HG03045 (cell line): ENCODE data around the gene SURF1.
"Not testable (repeated sequence)": the region's sequence is repeated elsewhere in the genome, so short reads cannot be mapped to it uniquely, and the experiment has no call there.

ENCODE experiments used
- ATAC-seq: cut with Tn5 transposase; IDR thresholded peaks from one replicate; pipeline ENCODE4 v1.9.1; 2021; ENCODE audit warnings: mild to moderate bottlenecking, moderate library complexity; ENCODE audit not compliant: unreplicated experiment

SURF1 gene

DNA sequence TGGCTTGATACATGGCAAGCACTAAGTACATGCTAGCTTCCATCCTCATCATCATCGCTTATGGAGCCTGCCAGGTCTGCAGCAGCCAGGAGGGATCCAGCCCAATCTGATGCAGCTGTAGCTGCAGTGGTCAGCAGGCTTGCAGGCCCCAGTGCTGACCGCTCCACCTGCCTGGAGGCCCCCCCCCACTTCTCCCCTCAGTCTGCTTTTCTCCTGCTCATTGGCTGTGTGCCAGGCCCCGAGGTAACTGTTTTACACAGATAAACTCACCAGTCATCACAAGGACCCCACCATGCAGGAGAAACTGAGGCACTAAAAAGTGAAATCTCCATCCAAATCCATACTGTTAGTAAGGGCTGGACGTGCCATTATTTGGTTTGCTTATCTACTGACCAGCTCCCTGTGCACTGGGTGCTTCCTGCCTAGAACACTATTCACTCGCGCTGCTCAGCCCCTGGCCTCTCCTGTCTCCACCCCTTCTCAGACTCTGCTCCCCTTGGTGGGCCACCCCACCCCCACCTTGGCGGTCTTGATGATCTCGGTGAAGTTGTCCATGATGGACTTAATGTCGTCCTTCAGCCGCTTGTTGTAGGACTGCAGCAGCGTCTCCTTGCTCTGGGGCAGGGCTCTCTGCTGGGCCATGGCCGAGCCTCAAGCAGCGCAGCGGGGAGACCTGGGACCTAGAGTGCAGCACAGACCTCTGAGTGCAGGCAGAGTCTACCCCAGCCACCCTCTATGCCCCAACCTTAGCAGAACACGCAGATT lies 10.1 kb downstream of the SURF1 start:
- no peak for ATAC-seq

DNA sequence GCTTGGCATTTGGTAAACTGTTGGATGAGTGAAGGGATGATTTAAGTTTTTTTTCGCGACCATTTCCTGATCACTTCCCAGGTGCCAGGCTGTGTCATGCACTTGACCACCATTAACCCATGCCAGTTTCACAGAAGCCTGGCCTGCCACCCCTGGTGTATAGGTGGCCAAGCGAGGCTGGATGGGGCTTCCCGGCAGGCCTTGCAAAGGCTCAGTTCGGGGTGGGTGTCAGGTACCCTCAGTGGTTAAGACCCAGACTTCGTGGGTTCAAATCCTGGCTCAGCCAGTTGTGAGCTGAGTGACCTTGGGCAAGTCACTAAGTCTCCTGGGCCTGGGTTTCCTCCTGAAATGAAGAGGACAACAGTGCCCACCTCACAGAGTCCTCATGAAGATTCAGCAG lies 10.7 kb downstream of the SURF1 start:
- no peak for ATAC-seq

DNA sequence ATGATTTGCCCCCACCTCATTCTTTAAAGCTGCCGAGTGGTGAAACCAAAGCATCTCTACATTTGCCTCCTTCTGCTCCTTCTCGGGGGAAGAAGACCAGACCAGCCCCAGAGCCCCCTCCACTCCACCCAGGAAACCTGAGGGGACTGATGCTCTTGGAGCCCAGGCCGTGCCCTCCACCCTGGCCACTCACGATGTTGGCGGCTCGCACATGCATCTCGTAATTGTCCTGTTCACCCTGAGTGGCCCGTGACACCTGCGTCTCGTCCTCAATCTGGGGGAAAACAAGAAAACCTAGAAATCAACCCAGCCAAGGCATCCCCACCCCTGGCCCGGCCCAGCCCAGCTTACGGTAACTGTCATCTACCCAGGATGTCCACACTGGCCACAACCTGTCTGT lies 11.3 kb downstream of the SURF1 start:
- ATAC-seq: no peak

DNA sequence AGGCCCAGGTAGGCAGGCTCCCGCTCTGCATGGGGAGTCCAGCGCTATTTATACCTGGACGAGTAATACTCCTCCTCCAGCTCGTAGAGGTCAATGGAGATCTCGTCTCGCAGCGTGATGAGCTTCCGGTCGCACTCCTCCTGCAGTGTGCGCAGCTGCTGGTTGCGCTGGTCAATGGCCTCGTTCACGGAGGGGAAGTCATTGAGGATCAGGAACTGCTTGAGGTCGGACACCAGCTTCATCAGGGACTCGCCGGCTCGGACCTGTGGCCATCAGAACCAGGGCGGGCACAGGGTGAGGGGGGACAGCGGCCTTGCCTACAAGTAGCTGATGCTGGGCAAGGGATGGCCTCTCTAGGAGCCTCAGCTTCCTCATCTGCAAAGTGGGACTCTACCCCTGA lies 12.2 kb downstream of the SURF1 start:
- ATAC-seq: no peak

DNA sequence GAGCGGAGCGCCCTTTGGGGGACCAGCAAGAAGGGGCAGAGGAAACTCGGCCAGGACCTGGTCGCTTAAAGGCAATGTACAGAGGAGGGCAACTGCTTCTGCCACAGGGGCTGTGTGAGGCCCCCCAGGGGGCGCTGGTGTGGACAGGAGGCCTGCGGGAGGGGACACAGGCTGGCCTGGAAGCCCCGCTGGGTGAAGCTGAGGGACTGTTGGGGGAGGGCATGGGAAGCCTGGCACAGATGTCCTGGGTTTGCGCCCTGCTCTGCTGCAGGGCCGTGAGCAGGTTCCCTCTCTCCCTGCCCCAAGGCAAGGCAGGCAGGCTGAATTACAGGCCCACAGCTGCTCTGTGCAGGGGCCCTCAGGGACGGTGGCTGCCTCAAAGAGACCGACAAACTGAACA lies 13.7 kb downstream of the SURF1 start:
- ATAC-seq: no peak

DNA sequence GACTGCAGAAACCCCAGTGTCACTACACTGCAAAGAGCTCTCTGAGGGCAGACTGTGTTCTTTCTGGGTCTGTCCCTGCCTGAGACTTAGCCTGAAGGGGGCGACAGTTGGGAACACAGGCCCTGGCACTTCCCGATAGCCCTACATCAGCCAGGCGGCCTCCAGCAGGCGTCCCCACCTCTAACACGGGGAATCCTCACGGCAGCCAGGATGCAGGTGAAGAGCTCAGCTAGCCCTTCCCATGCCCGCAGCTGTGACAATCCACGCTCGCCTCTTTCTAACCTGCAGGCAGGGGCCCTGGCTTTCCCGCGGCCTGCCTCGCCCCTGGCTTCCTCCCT lies 14.2 kb downstream of the SURF1 start:
- ATAC-seq: no peak

DNA sequence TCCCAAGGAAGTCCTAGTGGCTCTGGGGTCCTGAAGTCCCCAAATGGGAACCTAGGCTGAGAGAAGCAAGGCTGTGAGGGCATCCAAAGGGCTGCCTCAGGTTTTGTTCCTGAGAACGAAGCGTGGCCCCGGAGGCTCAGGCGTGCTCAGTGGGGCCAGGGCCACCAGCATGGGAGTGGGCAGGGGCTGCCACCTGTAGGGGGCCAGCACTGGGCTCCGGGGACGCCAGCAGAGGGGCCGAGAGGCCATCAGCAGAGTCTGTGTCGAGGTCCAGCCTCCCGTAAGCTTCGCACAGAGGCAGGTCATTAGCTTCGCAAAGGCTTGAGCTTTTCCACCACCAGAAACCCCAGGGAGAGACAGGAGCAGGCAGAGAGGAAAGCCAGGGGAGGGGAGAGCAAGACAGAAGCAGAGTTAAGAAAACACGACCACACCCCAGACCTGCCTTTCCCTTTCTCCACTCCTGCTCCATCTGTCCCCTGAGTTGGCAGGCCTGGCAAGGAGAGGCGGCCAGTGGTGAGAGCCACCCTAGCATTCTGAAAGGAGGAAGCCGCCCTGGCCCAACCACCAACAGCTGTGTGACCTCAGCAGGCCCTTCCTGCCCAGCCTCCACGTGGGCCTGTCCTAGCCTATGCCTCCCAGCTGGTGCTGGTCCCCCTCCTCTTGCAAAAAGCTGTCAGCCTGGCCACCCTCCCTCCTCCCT lies 14.8 kb downstream of the SURF1 start:
- no peak for ATAC-seq

DNA sequence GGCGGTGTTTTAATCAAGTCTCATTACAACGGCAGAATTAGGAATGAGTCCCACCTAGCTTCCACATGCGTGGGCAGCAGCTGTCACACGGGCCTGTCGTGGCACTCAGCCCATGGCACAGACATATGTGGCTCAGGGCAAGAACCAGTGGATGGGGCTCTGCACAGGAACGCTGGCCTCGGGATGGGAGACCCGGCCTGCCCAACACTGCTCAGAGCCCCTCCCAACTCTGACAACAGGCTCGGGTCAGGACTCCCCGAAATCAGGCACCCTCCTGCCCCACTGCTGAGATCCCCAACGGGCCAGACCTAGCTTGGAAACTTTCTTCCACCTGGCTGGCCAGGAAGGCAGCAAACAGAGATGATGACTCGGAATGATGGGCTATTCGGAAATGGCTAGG lies 15.4 kb downstream of the SURF1 start:
- no peak for ATAC-seq

DNA sequence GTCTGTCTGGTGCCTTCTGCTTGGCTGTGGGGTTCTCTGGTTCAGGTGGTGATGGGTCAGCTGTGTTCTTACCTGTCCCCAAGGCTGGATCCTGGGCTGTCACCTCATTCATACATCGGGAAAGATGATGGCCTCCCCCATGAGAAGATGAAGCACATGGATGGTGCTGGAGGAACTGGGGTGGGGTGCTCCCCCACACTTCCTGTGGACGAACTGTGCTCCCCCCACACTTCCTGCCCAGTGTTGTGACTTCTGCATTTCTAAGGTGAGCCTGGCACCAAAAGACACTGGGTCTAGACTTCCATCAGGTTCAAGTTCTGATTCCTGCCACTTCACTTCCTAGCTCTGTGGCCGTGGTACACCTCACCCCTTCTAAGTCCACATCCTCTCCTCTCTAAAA lies 16.0 kb downstream of the SURF1 start:
- no peak for ATAC-seq

DNA sequence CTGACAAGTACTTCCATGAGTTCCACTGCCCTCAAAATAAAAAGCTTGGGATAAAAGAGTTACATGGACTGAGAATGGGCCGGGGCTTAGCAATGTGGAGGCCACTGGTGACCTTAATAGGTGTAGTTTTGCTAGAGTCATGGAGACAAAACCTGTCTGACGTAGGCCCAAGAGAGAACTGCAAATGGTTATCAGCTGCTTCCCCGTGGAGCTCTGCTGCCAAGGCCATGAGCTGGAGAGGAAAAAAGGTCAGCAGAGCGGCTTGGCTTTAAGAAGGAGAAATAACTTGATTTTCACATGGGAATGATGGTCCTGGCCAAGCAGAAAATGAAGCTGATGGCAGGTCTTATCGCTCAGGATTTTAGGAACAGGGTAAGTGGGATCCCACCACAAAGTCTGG lies 16.6 kb downstream of the SURF1 start:
- no peak for ATAC-seq

DNA sequence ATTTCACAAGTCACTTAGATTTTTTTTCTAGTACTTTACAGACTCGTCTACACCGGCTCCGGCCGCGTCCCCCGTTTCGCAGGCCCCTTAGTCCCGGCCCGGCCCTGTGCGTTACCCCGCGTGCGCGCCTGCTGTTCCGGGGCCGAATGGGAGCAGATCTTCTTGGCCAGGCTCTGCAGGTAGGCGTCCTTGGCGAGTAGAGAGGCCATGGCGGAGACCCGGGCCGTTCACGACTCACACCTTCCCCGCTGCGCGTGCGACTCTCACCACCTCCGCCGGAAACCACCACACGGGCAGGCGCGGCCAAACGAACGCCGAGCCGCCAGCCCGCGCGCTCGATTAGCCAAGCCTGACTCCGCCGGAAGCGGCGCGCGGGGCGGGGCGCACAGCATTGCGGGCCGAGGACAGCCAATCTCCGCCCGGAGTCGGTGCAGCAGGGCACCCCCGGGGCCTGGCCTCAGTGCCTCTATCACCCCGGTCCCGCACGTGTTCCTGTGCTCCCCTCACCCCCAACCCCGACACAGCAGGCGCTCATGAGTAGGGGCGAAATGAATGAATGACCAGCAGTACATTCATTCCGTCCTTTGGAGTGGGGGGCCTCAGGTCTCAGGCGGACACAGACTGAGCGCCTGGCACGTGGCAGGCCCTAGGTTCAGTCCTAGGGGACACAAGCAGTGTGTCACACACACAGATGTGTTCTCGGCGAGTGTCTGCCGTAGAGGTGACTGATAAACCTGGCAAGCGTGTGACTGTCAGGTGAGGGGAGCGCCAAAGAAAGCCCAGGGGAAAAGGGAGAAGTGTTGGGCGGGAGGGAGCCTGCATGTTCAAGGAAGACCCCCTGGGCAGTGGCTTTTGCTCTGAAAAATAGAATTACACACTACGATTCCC lies 20.1 kb downstream of the SURF1 start, which contains the start of gene SURF6:
TSS of gene SURF6 (minus strand) at position 265 of the 888 bp plus-strand sequence. CDS start at position 209, 56 bp downstream.
- ATAC-seq: peak; percentile 84

DNA sequence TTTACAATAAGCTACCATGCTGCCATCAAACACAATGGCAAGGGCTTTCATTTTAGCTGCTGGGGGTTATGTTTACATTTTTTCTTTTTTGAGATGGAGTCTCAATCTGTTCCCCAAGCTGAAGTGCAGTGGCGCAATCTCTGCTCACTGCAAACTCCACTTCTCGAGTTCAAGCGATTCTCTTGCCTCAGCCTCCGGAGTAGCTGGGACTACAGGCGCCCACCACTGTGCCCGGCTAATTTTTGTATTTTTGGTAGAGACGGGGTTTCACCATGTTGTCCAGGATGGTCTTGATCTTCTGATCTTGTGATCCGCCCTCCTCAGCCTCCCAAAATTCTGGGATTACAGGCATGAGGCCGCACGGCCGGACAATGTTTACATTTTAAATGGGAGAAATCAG lies 21.4 kb downstream of the SURF1 start:
- not testable (repeated sequence) for ATAC-seq

DNA sequence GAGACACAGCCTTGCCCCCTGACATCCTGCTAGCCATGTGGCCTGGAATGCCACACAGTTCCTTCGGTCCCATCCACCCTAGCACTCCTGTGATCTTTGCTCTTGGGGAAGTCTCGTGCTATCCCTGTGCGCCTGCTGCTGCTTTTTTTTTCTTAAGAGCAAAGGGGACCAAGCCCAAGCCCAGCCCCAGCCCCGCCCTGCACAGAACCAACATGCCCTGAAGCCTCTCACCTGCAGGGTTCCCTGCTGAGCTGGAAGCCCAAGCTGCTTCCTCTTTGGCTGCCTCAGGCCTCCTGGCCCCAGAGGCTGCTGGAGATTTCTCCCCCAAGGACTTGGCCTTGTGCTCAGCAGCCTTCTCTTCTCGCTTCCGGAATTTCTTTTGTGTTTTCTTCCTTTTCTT lies 22.1 kb downstream of the SURF1 start:
- no peak for ATAC-seq

DNA sequence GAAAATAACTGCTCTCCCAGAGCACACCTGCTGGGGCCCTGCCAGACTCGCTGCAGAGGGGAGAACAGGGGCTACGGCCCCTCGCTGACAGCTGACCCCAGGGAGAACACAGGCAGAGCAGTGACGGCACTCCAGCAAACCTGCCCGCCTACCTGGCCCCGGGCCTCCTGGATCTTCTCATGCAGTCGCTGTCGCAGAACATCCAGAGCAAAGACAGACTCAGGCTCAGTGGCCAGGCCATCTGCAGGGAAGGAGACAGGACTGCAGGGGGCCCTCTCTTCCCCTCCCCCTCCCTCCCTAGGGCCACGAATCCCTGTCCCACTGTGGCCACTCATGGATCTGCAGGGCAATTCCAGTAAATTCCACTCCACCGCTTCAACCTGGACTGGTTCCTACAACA lies 22.7 kb downstream of the SURF1 start:
- ATAC-seq: no peak

DNA sequence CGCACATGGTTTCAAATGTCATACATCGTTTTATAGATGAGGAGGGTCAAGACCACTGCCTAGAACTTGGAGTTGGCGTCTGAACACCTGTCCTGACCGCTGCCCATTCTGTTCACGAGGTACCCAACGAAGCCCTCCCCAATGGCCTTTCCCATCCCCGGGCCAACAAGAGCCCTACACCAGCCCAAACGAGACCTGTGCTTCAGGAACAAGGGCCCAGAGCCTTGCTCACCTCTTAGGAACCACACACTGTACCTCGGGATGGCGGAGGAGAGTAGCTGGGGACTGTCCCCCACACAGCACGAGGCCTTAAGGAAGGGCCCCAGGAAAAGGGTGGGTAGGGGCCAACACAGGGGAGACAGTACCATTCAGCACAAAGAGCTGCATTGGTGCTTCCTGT lies 23.3 kb downstream of the SURF1 start:
- ATAC-seq: no peak

DNA sequence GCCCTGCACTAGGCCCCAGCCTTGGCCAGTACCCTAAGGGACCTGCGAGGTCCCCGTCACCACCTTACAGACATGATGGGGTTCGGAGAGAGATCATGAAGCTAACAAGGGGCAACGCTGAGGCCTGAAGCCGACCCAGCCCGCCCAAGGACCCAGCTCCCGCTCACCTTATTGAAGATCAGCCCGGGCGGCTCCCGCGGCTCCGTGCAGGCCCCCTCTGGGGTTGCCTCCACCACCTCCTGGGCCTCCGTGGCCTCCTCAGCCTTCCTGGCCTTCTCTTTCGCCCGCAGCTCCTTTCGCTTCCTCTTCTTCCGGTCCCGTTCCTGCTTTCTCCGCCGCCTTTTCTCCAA lies 23.9 kb downstream of the SURF1 start:
- ATAC-seq: no peak

DNA sequence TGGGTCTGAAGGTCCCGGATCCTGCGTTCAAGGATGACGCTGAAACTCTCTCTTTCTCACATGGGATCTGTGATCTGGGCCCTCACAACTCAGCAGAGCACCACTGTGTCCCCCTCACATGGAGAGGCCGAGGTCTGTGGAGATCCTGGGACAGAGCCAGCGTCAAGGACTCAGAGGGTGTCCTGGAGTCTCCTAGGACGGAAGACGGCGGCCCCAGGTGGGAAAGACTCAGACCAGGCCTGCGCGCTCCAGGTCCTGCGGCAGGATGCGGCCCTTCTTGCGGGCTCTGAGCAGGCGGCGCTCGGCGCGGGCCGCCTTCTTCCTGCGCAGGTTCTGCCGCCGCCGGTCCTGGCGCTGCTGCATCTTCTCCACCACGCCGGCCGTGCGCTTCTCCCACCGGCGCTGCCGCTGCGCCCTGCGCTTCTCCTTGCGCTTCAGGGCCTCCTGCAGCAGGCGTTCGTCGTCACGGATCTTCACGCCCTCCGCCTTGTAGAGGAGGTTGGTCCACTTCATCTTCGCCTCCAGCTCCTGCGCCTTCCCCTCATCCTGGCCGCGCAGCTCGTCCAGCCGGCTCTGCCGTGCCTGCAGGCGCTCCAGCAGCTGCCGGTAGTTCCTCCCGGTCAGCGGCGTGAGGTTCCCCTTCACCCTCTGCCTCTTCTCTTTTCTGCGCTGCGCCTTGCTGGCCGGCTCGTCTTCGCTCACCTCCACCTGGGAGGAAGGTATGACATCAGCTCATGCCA lies 24.5 kb downstream of the SURF1 start:
- ATAC-seq: no peak

DNA sequence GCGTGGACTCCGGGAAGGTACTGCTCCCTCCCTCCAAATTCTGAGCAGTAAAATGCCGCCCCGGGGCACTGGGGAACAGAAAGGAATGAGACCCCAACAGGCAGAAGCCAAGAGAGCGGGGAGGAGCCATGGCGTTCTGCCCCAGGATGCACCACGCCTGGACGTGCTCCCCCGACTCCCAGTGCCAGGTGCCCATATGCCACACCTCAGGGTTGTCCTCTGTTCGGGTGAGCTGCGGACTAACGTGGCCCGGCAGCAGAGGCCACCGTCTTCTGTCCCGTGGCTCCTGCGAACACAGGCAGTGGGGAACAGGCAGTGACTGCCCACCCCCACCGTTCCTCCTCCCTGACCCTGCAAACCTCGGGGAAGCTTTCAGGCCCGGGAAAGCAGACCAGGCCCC lies 25.1 kb downstream of the SURF1 start:
- ATAC-seq: no peak

DNA sequence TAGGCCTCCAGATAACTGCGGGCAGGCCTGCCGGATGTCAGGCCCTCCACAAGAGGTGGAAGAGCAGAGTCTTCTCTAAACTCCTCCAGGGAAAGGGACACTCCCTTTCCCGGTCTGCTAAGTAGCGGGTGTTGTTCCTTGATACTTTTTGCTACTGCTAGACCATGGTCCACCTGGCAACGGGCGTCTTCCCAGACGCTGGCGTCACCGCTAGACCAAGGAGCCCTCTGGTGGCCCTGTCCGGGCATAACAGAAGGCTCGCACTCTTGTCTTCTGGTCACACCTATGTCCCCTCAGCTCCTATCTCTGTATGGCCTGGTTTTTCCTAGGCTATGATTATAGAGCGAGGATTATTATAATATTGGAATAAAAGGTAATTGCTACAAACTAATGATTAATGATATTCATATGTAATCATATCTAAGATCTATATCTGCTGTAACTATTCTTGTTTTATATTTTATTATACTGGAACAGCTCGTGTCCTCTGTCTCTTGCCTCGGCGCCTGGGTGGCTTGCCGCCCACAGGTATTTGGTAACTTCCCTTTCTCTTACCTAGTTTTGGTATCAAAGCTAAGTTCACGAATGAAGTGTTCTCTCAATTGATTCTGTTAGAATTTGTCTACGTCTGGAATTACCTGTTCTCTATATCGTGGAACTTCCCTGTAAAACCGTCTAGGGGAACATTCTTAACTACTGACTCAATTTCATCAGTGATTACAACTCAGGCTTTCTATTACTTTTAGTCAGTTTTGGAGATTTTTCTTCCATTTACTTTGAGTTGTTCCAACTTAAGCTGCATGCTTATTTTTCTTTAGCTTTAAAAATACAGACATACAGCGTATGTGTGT lies 26.8 kb downstream of the SURF1 start:
- ATAC-seq: not testable (repeated sequence)

DNA sequence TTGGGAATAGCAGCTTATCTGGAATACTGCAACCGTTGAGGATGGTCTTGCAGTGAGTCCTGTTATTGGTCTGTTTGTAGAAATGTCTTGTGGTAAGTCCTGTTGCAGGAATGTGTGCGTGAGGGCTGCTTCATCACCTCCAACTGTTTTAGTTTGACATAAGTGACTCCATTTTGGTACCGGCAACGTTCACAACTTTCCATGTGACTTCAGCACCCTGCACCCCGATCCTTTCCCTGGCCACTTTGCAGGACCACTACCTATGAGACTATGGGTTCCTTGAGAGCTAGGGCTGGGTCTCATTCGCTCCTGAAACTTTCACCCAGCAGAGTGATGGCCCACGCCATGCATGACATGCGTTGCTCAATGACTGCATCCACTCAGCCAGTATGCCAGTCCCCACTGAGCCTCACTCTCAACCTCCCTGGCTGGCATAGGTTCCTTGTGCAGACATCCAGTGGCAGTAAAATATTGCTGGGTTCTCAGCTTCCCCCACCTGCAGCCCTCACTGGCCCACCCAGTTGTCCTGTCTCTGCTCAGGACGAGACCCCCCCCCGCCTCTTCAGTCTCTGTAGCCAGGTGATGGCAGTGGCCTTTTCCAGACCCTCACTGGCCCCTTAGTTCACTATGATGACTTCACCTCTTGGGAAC lies 28.3 kb downstream of the SURF1 start:
- no peak for ATAC-seq
